GM23338 (cell line): ENCODE measurements around the gene FMR1. TPM values are rescaled to one million over a fixed set of nuclear protein-coding genes. Genes with fewer than 3 reads are reported as not detected.

ENCODE experiments used
- ATAC-seq: fragments of 200-7000 bp; cut with Tn5 transposase; 3 replicates; pipeline ENCODE4 v1.9.1; 2020
- DNase-seq: peaks from one replicate; pipeline ENCODE4 v3.0.0-alpha.2; 2015; ENCODE audit warnings: low spot score
- H2AFZ ChIP-seq: fragments of 200-600 bp; sonication (generic); 2 replicates; pipeline ENCODE4 v1.8.0; 2016; ENCODE audit warnings: antibody characterized with exemption, mild to moderate bottlenecking, moderate library complexity
- H3F3A ChIP-seq: fragments of 200-600 bp; sonication (generic); replicated peaks from 2 replicates; pipeline ENCODE4 v1.8.0; 2017; ENCODE audit warnings: antibody characterized with exemption, mixed run types, low read depth
- H3K27ac ChIP-seq: fragments of 200-600 bp; sonication (generic); 2 replicates; pipeline ENCODE4 v1.6.1; 2016; ENCODE audit warnings: low read depth
- H3K27me3 ChIP-seq: fragments of 200-600 bp; sonication (generic); 2 replicates; pipeline ENCODE4 v1.8.0; 2016; ENCODE audit warnings: mild to moderate bottlenecking, mixed run types, moderate library complexity; ENCODE audit not compliant: insufficient read depth
- H3K36me3 ChIP-seq: fragments of 200-600 bp; sonication (generic); 2 replicates; pipeline ENCODE4 v1.8.0; 2016; ENCODE audit warnings: mild to moderate bottlenecking; ENCODE audit not compliant: insufficient read depth
- H3K4me1 ChIP-seq: fragments of 200-600 bp; sonication (generic); 2 replicates; pipeline ENCODE4 v1.8.0; 2016; ENCODE audit warnings: mild to moderate bottlenecking, moderate library complexity; ENCODE audit not compliant: insufficient read depth
- H3K4me2 ChIP-seq: fragments of 200-600 bp; sonication (generic); 2 replicates; pipeline ENCODE4 v1.7.1; 2017; ENCODE audit warnings: mixed run types
- H3K4me3 ChIP-seq: fragments of 200-600 bp; sonication (generic); 2 replicates; pipeline ENCODE4 v1.6.1; 2016; ENCODE audit warnings: mixed run types
- H3K79me2 ChIP-seq: fragments of 200-600 bp; sonication (generic); replicated peaks from 2 replicates; pipeline ENCODE4 v1.8.0; 2017; ENCODE audit warnings: mild to moderate bottlenecking; ENCODE audit not compliant: insufficient read depth
- H3K9me2 ChIP-seq: fragments of 200-600 bp; sonication (generic); 2 replicates; pipeline ENCODE4 v1.8.0; 2017; ENCODE audit not compliant: insufficient read depth
- H4K20me1 ChIP-seq: fragments of 200-600 bp; sonication (generic); replicated peaks from 2 replicates; pipeline ENCODE4 v1.8.0; 2017; ENCODE audit warnings: mild to moderate bottlenecking; ENCODE audit not compliant: insufficient read depth
- H3K27ac Mint-ChIP-seq: 2 replicates; pipeline ENCODE4 v1.8.0; 2020; ENCODE audit warnings: inconsistent platforms, mild to moderate bottlenecking, moderate library complexity, mixed read lengths
- H3K27me3 Mint-ChIP-seq: 3 replicates; pipeline ENCODE4 v1.8.0; 2022; ENCODE audit warnings: low read depth, mild to moderate bottlenecking, moderate library complexity, mixed read lengths, inconsistent platforms; ENCODE audit not compliant: insufficient read depth, poor library complexity
- H3K36me3 Mint-ChIP-seq: 3 replicates; pipeline ENCODE4 v1.8.0; 2021; ENCODE audit warnings: low read depth, mild to moderate bottlenecking, inconsistent platforms, moderate library complexity, mixed read lengths
- H3K4me1 Mint-ChIP-seq: 3 replicates; pipeline ENCODE4 v1.8.0; 2020; ENCODE audit warnings: mild to moderate bottlenecking, inconsistent platforms, mixed read lengths
- H3K4me3 Mint-ChIP-seq: 3 replicates; pipeline ENCODE4 v1.8.0; 2021; ENCODE audit warnings: moderate library complexity, mild to moderate bottlenecking, inconsistent platforms, mixed read lengths
- H3K9me3 Mint-ChIP-seq: 3 replicates; pipeline ENCODE4 v1.8.0; 2020; ENCODE audit warnings: moderate library complexity, mild to moderate bottlenecking, inconsistent platforms, mixed read lengths
- CREB1 ChIP-seq: fragments of 250-450 bp; sonication (Bioruptor Pico); IDR thresholded peaks from 2 replicates; pipeline ENCODE4 v1.5.0; 2020; ENCODE audit warnings: low read depth, mild to moderate bottlenecking, moderate library complexity
- CTCF ChIP-seq, 2 experiments: fragments of 200-600 bp in 1 of 2; sonication (generic) in 1 of 2; conservative IDR thresholded peaks; 2 replicates each; pipeline versions ENCODE4 v1.5.1 to v1.6.1; 2016 to 2017; ENCODE audit warnings: antibody characterized with exemption in 2 of 2, low read depth in 2 of 2, mild to moderate bottlenecking in 2 of 2, moderate library complexity in 1 of 2
- ETS1 ChIP-seq: IDR thresholded peaks from 2 replicates; pipeline ENCODE4 v1.6.1; 2016; ENCODE audit warnings: antibody characterized with exemption
- EZH2 ChIP-seq: fragments of 200-600 bp; sonication (generic); IDR thresholded peaks from one replicate; pipeline ENCODE4 v1.8.0; 2017; ENCODE audit warnings: antibody characterized with exemption, mild to moderate bottlenecking, low read depth; ENCODE audit not compliant: unreplicated experiment
- EZH2phosphoT487 ChIP-seq: fragments of 200-600 bp; sonication (generic); IDR thresholded peaks from one replicate; pipeline ENCODE4 v1.8.1; 2018; ENCODE audit warnings: antibody characterized with exemption; ENCODE audit not compliant: unreplicated experiment
- JUNB ChIP-seq: IDR thresholded peaks from one replicate; pipeline ENCODE4 v1.6.1; 2016; ENCODE audit warnings: antibody characterized with exemption; ENCODE audit not compliant: unreplicated experiment
- REST ChIP-seq: IDR thresholded peaks from one replicate; pipeline ENCODE4 v1.6.1; 2018; ENCODE audit warnings: antibody characterized with exemption; ENCODE audit not compliant: unreplicated experiment
- STAT1 ChIP-seq: IDR thresholded peaks from one replicate; pipeline ENCODE4 v1.6.1; 2016; ENCODE audit warnings: antibody characterized with exemption; ENCODE audit not compliant: unreplicated experiment
- ZNF114 ChIP-seq: fragments of 250-450 bp; sonication (Bioruptor Pico); IDR thresholded peaks from 2 replicates; pipeline ENCODE4 v1.5.0; 2020; ENCODE audit warnings: mild to moderate bottlenecking, moderate library complexity
- ZNF331 ChIP-seq: fragments of 250-450 bp; sonication (Bioruptor Pico); IDR thresholded peaks from 2 replicates; pipeline ENCODE4 v1.5.0; 2020; ENCODE audit warnings: low read depth, mild to moderate bottlenecking, moderate library complexity
- ZNF462 ChIP-seq: fragments of 250-450 bp; sonication (Bioruptor Pico); IDR thresholded peaks from 2 replicates; pipeline ENCODE4 v1.5.0; 2020; ENCODE audit warnings: mild to moderate bottlenecking, moderate library complexity
- polyA plus RNA-seq: library from polyadenylated mRNA; unstranded; fragments of >200 nt; fragmentation: Nextera tagmentation; extraction: Ambion mirVana; gene quantifications from 2 replicates; pipeline ENCODE4 v1.2.1, GENCODE V29; 2016
- total RNA-seq: library from RNA; depleted of rRNA; stranded (reverse); fragments of >200 nt; shearing (Covaris generic); gene quantifications from 2 replicates; pipeline ENCODE4 v1.2.3, GENCODE V29; 2014

FMR1 gene
- total and polyA plus RNA-seq, 2 experiments from 2014 or later: 17.1 to 44.3 TPM

GRCh38 chrX:147884958-147885357 is 26.8 kb upstream of the FMR1 start:
- H3K9me3 Mint-ChIP-seq: no peaks in the 10 kb centered on the region

More at GRCh38 chrX:147884958-147885357, 26.8 kb upstream of the FMR1 start:
- TF ChIP-seq CREB1 (CRISPR knock-in tag) (no peak), ZNF331 (CRISPR knock-in tag) (no peak), CTCF (conservative IDR thresholded peaks at IDR 0.05; ENCODE audit: low read depth in 2 of 2) (no peak), REST (no peak), ZNF114 (CRISPR knock-in tag) (no peak), EZH2 (no peak), ZNF462 (CRISPR knock-in tag) (no peak), ETS1 (no peak), STAT1 (no peak), EZH2phosphoT487 (no peak), JUNB (no peak)
- no peaks in the 10 kb centered on the region for H3K79me2 ChIP-seq
- no peak overlapping the region for H3K4me2 ChIP-seq
- no peaks in the 10 kb centered on the region for H3K9me2 ChIP-seq
- no peak for DNase-seq
- no peaks in the 10 kb centered on the region for H3F3A ChIP-seq
- H4K20me1 ChIP-seq: no peaks in the 10 kb centered on the region
- H3K27me3 ChIP-seq: no peaks in the 10 kb centered on the region
- ATAC-seq: no peak
- Mint-ChIP-seq H3K27ac (no peak overlapping the region), H3K4me3 (no peak overlapping the region), H3K27me3 (no peaks in the 10 kb centered on the region), H3K4me1 (no peaks in the 10 kb centered on the region), H3K36me3 (no peaks in the 10 kb centered on the region)
- no peak overlapping the region for H3K27ac ChIP-seq
- no peak overlapping the region for H2AFZ ChIP-seq
- no peak overlapping the region for H3K4me3 ChIP-seq
- no peaks in the 10 kb centered on the region for H3K4me1 ChIP-seq
- no peaks in the 10 kb centered on the region for H3K36me3 ChIP-seq
